ENCODE results near the gene CYB5B.

Gene CYB5B

GRCh38 chr16:69490707-69491324 is 66.4 kb downstream of the CYB5B start:
- DNase-seq, result no peak

GRCh38 chr16:69494991-69495392 is 70.6 kb downstream of the CYB5B start:
- DNase-seq, result peak; percentile 20

GRCh38 chr16:69495821-69496220 is 71.4 kb downstream of the CYB5B start:
- no peak for DNase-seq

- no peak for DNase-seq
Measured at GRCh38 chr16:69496376-69496775, 72.0 kb downstream of the CYB5B start.

GRCh38 chr16:69496896-69497295 is 72.5 kb downstream of the CYB5B start:
- no peak for DNase-seq

GRCh38 chr16:69497876-69498596 is 73.6 kb downstream of the CYB5B start:
- DNase-seq, result no peak

GRCh38 chr16:69498926-69499325 is 74.5 kb downstream of the CYB5B start:
- DNase-seq, result no peak

- DNase-seq, result no peak
Measured at GRCh38 chr16:69499541-69500230, 75.3 kb downstream of the CYB5B start.

GRCh38 chr16:69500496-69500895 is 76.1 kb downstream of the CYB5B start:
- no peak for DNase-seq

- DNase-seq, result no peak
Measured at GRCh38 chr16:69501956-69502745, 77.7 kb downstream of the CYB5B start.

GRCh38 chr16:69503244-69503643 is 78.8 kb downstream of the CYB5B start:
- no peak for DNase-seq

- no peak for DNase-seq
Measured at GRCh38 chr16:69508033-69508755, 83.8 kb downstream of the CYB5B start.

GRCh38 chr16:69509125-69509524 is 84.7 kb downstream of the CYB5B start:
- no peak for DNase-seq

- DNase-seq, result no peak
Measured at GRCh38 chr16:69511651-69512050, 87.2 kb downstream of the CYB5B start.

- DNase-seq, result no peak
Measured at GRCh38 chr16:69513180-69513966, 89.0 kb downstream of the CYB5B start.

- DNase-seq, result no peak
Measured at GRCh38 chr16:69514356-69514755, 89.9 kb downstream of the CYB5B start.

Measured in T-helper 9 cell (primary cell).